Measurements from ENCODE around the gene HGF. TPM values are rescaled to one million over a fixed set of nuclear protein-coding genes. Genes with fewer than 3 reads are reported as not detected.

The HGF gene
- total and polyA plus RNA-seq, 7 experiments from 2014 or later, result 1.4 to 4.3 TPM; not detected in 5

DNA sequence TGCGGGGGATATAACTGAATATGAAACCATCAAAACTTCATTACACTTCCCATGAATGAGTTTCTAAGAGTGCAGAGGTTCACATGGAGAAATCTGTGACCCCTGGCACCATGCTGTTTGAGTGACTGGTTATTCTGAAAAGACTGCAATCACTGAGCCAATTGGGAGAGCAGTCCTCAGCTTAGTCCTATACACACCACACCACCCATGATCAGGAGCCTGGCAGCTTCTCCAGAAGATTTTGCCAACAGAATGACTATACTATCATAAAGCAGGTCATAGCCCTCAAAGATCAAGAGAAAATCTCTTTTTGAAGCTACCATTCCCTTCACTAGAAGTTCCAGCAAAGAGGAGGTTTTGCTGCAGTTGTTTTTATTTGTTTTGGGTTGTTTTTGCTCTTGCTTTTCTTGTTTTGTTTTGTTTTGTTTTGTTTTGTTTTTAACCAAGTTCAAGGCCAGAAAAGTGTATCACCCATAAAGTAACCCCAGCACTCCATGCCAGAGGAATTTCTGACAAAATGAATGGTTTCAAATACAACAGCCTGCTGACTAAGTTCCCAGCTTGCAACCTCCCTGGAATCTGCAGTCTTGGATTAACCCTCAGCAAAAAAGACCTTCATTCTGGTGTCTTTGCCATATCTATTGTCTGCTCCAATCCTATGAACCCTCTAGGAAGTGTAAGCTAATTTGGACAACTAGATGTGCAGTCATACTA, 19.7 kb upstream of the HGF start:
- no peaks in the 10 kb centered on the region for H3K9me3 ChIP-seq (ENCODE audit: control insufficient read depth in 2 of 3, low read length in 3 of 3)
- no peak for ATAC-seq
- H3K9me3 Mint-ChIP-seq, result peaks cover 0 to 4% (median 2%) of the 10 kb centered on the region in 11 donors
- H3K36me3 ChIP-seq (ENCODE audit: control insufficient read depth in 2 of 3, insufficient read depth in 3 of 3, low read length in 3 of 3), result no peaks in the 10 kb centered on the region
- H3K27ac ChIP-seq (ENCODE audit: low read depth, low read length), result no peak overlapping the region
- no peaks in the 10 kb centered on the region for H3K36me3 Mint-ChIP-seq
- no peak overlapping the region for H3K27ac Mint-ChIP-seq
- POLR2A ChIA-PET, result no interaction called here
- H3K27me3 ChIP-seq (ENCODE audit: control insufficient read depth in 2 of 2, insufficient read depth in 2 of 2, low read length in 2 of 2), result no peaks in the 10 kb centered on the region
- H3K4me1 Mint-ChIP-seq, result peaks cover 0 to 2% (median 0%) of the 10 kb centered on the region in 7 donors
- H3K4me3 ChIP-seq (ENCODE audit: low read length), result no peak overlapping the region
- H3K27me3 Mint-ChIP-seq, result no peaks in the 10 kb centered on the region
- no peak for DNase-seq
- H3K4me1 ChIP-seq (ENCODE audit: control insufficient read depth in 2 of 2, insufficient read depth in 2 of 2, low read length in 2 of 2), result no peaks in the 10 kb centered on the region
- no peak overlapping the region for H3K4me3 Mint-ChIP-seq
- intact Hi-C loops (cut with micrococcal nuclease), result no loop called here
- CTCF ChIA-PET, result no interaction called here

DNA sequence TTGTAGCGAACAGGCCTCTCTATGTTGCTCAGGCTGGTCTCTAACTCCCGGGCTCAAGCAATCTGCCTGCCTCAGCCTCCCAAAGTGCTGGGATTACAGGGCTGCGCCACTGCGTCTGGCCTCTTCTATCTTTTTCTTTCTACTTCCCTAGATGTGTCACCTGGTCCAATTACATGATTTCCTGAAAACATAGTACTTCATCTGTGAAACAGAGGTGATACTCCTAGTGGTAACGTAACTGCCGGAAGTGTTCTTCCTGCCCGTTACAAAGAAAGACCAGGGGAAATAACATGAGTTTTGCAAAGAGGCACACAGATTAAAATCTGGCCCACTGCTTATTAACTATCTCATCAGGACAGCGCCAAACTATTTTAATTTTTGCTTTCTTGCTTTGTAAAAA, 18.4 kb upstream of the HGF start:
- no peaks in the 10 kb centered on the region for H3K36me3 ChIP-seq (ENCODE audit: control insufficient read depth in 2 of 3, insufficient read depth in 3 of 3, low read length in 3 of 3)
- Mint-ChIP-seq H3K9me3 (peaks cover 0 to 4% (median 2%) of the 10 kb centered on the region in 11 donors), H3K27ac (no peak overlapping the region), H3K4me3 (no peak overlapping the region), H3K36me3 (no peaks in the 10 kb centered on the region), H3K27me3 (no peaks in the 10 kb centered on the region), H3K4me1 (peaks cover 0 to 2% (median 0%) of the 10 kb centered on the region in 7 donors)
- no peaks in the 10 kb centered on the region for H3K27me3 ChIP-seq (ENCODE audit: control insufficient read depth in 2 of 2, insufficient read depth in 2 of 2, low read length in 2 of 2)
- H3K27ac ChIP-seq (ENCODE audit: low read depth, low read length), result no peak overlapping the region
- POLR2A ChIA-PET, result no interaction called here
- CTCF ChIA-PET, result no interaction called here
- DNase-seq (no peak), ATAC-seq (no peak)
- no peak overlapping the region for H3K4me3 ChIP-seq (ENCODE audit: low read length)
- no peaks in the 10 kb centered on the region for H3K4me1 ChIP-seq (ENCODE audit: control insufficient read depth in 2 of 2, insufficient read depth in 2 of 2, low read length in 2 of 2)
- intact Hi-C loops (cut with micrococcal nuclease), result no loop called here
- H3K9me3 ChIP-seq (ENCODE audit: control insufficient read depth in 2 of 3, low read length in 3 of 3), result no peaks in the 10 kb centered on the region

DNA sequence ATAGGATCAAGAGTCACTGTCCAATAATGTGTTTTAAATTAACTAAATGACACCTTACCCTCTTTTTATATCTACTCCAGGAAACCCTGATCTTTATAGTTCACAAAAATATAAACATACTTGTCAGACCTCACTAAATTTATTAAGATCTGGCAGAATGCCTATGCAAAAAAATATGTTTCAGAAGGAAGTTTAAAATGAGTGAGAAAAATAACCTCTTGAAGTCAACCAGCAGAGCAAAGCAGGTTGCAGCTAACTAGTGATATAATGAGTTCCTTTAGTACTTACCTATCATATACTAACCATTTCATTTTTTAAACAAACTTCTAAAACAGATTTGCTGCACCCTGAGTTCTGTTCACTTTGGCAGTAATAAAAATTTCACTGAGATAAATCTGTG, 14.0 kb upstream of the HGF start:
- Histone ChIP-seq H3K36me3 (ENCODE audit: control insufficient read depth in 2 of 3, insufficient read depth in 3 of 3, low read length in 3 of 3) (no peaks in the 10 kb centered on the region), H3K9me3 (ENCODE audit: control insufficient read depth in 2 of 3, low read length in 3 of 3) (no peaks in the 10 kb centered on the region), H3K4me1 (ENCODE audit: control insufficient read depth in 2 of 2, insufficient read depth in 2 of 2, low read length in 2 of 2) (no peaks in the 10 kb centered on the region), H3K27ac (ENCODE audit: low read depth, low read length) (no peak overlapping the region), H3K4me3 (ENCODE audit: low read length) (no peak overlapping the region), H3K27me3 (ENCODE audit: control insufficient read depth in 2 of 2, insufficient read depth in 2 of 2, low read length in 2 of 2) (no peaks in the 10 kb centered on the region)
- no peaks in the 10 kb centered on the region for H3K27me3 Mint-ChIP-seq
- H3K4me3 Mint-ChIP-seq, result no peak overlapping the region
- POLR2A ChIA-PET, result no interaction called here
- ATAC-seq (no peak), DNase-seq (no peak)
- no peaks in the 10 kb centered on the region for H3K36me3 Mint-ChIP-seq
- no peak overlapping the region for H3K27ac Mint-ChIP-seq
- peaks cover 0 to 4% (median 0%) of the 10 kb centered on the region in 11 donors for H3K9me3 Mint-ChIP-seq
- peaks cover 0 to 2% (median 0%) of the 10 kb centered on the region in 7 donors for H3K4me1 Mint-ChIP-seq
- intact Hi-C loops (cut with micrococcal nuclease), result no loop called here
- CTCF ChIA-PET, result no interaction called here

DNA sequence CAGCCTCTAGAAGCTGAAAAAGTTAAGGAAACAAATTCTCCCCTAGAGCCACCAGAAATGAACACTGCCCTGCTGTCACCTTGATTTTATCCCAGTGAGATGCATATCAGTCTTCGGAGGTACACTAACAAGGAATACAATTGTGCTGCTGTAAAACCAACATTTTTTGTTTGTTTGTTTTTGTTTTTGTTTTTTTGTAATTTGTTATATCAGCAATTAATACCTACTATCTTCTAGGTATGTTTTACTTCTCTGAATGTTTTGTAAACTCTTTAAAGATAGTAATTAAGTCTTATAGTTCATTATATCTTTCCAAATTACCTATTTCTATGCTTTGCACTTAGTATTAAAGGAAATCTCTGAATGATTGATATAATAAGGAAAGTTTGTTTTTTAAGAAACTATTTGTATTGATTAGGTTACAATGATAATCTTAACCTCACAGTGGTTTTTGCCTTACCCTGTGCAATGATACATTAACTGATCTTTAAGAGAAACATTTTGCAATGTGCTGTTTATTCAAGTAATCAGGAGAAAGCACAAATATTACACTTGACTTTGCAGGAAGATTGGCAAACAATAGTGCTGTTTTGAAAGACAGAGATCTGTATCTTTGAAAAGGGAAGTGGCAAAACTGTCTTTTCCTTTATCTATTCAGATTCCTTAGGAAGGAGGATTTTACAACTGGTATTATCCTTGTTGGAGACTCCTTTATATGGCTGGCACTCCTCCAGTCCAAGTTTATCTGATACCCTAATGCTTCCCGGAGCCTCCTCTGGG, 11.3 kb upstream of the HGF start:
- Mint-ChIP-seq H3K4me1 (no peaks in the 10 kb centered on the region), H3K27me3 (no peaks in the 10 kb centered on the region), H3K36me3 (no peaks in the 10 kb centered on the region), H3K27ac (no peak overlapping the region), H3K9me3 (peaks cover 0 to under 1% (median 0%) of the 10 kb centered on the region in 11 donors), H3K4me3 (no peak overlapping the region)
- ChIA-PET POLR2A (no interaction called here), CTCF (no interaction called here)
- no peaks in the 10 kb centered on the region for H3K4me1 ChIP-seq (ENCODE audit: control insufficient read depth in 2 of 2, insufficient read depth in 2 of 2, low read length in 2 of 2)
- no peaks in the 10 kb centered on the region for H3K36me3 ChIP-seq (ENCODE audit: control insufficient read depth in 2 of 3, insufficient read depth in 3 of 3, low read length in 3 of 3)
- no peaks in the 10 kb centered on the region for H3K27me3 ChIP-seq (ENCODE audit: control insufficient read depth in 2 of 2, insufficient read depth in 2 of 2, low read length in 2 of 2)
- no peaks in the 10 kb centered on the region for H3K9me3 ChIP-seq (ENCODE audit: control insufficient read depth in 2 of 3, low read length in 3 of 3)
- no peak overlapping the region for H3K27ac ChIP-seq (ENCODE audit: low read depth, low read length)
- ATAC-seq (no peak), DNase-seq (no peak)
- no peak overlapping the region for H3K4me3 ChIP-seq (ENCODE audit: low read length)
- intact Hi-C loops (cut with micrococcal nuclease), result no loop called here

DNA sequence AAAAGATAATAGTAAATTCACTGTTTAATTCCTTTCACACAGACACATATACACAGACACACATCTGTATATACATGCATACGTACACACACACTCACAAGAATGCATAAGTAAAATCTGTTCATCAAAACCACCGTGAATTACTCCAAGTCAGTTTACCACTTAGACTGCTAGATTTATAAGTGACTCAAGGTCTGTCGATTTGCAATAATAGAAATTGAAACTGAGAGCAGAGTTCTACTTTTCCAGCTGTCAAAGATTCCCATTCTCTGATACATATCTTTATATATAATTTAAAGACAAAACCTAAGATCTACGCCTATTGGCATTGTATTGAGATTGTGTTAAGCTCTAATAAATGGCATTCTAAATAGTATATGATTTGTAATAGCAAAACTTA, 9.9 kb upstream of the HGF start:
- no peak overlapping the region for H3K4me3 Mint-ChIP-seq
- Histone ChIP-seq H3K4me3 (ENCODE audit: low read length) (no peak overlapping the region), H3K4me1 (ENCODE audit: control insufficient read depth in 2 of 2, insufficient read depth in 2 of 2, low read length in 2 of 2) (no peaks in the 10 kb centered on the region), H3K27ac (ENCODE audit: low read depth, low read length) (no peak overlapping the region), H3K27me3 (ENCODE audit: control insufficient read depth in 2 of 2, insufficient read depth in 2 of 2, low read length in 2 of 2) (no peaks in the 10 kb centered on the region), H3K9me3 (ENCODE audit: control insufficient read depth in 2 of 3, low read length in 3 of 3) (no peaks in the 10 kb centered on the region), H3K36me3 (ENCODE audit: control insufficient read depth in 2 of 3, insufficient read depth in 3 of 3, low read length in 3 of 3) (no peaks in the 10 kb centered on the region)
- no peak for DNase-seq
- no peak for ATAC-seq
- POLR2A ChIA-PET, result no interaction called here
- intact Hi-C loops (cut with micrococcal nuclease), result no loop called here
- H3K36me3 Mint-ChIP-seq, result no peaks in the 10 kb centered on the region
- no peak overlapping the region for H3K27ac Mint-ChIP-seq
- CTCF ChIA-PET, result no interaction called here
- no peaks in the 10 kb centered on the region for H3K27me3 Mint-ChIP-seq
- no peaks in the 10 kb centered on the region for H3K9me3 Mint-ChIP-seq
- H3K4me1 Mint-ChIP-seq, result no peaks in the 10 kb centered on the region

DNA sequence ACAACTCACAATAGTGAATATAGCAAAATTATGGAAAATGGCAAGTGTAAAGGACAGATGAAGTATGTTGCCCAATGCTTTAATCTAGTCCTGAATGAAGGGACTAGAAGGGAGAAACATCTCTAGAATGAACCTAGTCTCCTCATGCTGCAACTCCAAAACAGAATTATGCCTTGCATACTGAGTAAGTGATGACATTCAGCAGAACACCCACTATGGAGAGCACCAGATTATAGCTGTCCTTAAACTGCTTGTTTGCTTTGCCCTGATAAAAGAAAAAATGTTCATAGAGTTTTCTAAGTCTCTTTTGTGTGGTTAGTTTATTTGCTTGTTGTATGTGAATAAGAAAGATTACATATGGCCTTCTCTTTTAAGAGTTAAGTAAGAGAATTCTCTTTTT, 7.8 kb upstream of the HGF start:
- H3K36me3 ChIP-seq (ENCODE audit: control insufficient read depth in 2 of 3, insufficient read depth in 3 of 3, low read length in 3 of 3), result no peaks in the 10 kb centered on the region
- H3K4me3 ChIP-seq (ENCODE audit: low read length), result no peak overlapping the region
- Mint-ChIP-seq H3K4me1 (no peaks in the 10 kb centered on the region), H3K9me3 (no peaks in the 10 kb centered on the region), H3K27me3 (no peaks in the 10 kb centered on the region), H3K27ac (no peak overlapping the region), H3K4me3 (no peak overlapping the region), H3K36me3 (no peaks in the 10 kb centered on the region)
- ChIA-PET POLR2A (no interaction called here), CTCF (no interaction called here)
- no peak for ATAC-seq
- H3K27me3 ChIP-seq (ENCODE audit: control insufficient read depth in 2 of 2, insufficient read depth in 2 of 2, low read length in 2 of 2), result no peaks in the 10 kb centered on the region
- intact Hi-C loops (cut with micrococcal nuclease), result no loop called here
- no peaks in the 10 kb centered on the region for H3K4me1 ChIP-seq (ENCODE audit: control insufficient read depth in 2 of 2, insufficient read depth in 2 of 2, low read length in 2 of 2)
- no peak overlapping the region for H3K27ac ChIP-seq (ENCODE audit: low read depth, low read length)
- DNase-seq, result no peak
- H3K9me3 ChIP-seq (ENCODE audit: control insufficient read depth in 2 of 3, low read length in 3 of 3), result no peaks in the 10 kb centered on the region

Measured in naive thymus-derived CD4-positive, alpha-beta T cell (primary cell).